ENCODE results near the gene ARSA.
"Not testable (repeated sequence)": the region's sequence is repeated elsewhere in the genome, so short reads cannot be mapped to it uniquely, and the experiment has no call there.

ARSA gene

GRCh38 chr22:50624347-50625130, 3.4 kb downstream of the ARSA start:
- H3K4me3 ChIP-seq (ENCODE audit: low read depth, low read length): no peak overlapping the region
- TF ChIP-seq MAX (IDR thresholded peaks at IDR 0.05; ENCODE audit: low read depth, low read length) (no peak), MYC (IDR thresholded peaks at IDR 0.05; ENCODE audit: low read depth, low read length) (no peak), POLR2A (IDR thresholded peaks at IDR 0.05; ENCODE audit: extremely low read depth, insufficient read length) (no peak)
- TF ChIP-seq, protein P1, sequence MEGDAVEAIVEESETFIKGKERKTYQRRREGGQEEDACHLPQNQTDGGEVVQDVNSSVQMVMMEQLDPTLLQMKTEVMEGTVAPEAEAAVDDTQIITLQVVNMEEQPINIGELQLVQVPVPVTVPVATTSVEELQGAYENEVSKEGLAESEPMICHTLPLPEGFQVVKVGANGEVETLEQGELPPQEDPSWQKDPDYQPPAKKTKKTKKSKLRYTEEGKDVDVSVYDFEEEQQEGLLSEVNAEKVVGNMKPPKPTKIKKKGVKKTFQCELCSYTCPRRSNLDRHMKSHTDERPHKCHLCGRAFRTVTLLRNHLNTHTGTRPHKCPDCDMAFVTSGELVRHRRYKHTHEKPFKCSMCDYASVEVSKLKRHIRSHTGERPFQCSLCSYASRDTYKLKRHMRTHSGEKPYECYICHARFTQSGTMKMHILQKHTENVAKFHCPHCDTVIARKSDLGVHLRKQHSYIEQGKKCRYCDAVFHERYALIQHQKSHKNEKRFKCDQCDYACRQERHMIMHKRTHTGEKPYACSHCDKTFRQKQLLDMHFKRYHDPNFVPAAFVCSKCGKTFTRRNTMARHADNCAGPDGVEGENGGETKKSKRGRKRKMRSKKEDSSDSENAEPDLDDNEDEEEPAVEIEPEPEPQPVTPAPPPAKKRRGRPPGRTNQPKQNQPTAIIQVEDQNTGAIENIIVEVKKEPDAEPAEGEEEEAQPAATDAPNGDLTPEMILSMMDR (IDR thresholded peaks at IDR 0.05; ENCODE audit: low read depth, low read length): no peak
- DNase-seq (ENCODE audit: low read depth): no peak

DNA sequence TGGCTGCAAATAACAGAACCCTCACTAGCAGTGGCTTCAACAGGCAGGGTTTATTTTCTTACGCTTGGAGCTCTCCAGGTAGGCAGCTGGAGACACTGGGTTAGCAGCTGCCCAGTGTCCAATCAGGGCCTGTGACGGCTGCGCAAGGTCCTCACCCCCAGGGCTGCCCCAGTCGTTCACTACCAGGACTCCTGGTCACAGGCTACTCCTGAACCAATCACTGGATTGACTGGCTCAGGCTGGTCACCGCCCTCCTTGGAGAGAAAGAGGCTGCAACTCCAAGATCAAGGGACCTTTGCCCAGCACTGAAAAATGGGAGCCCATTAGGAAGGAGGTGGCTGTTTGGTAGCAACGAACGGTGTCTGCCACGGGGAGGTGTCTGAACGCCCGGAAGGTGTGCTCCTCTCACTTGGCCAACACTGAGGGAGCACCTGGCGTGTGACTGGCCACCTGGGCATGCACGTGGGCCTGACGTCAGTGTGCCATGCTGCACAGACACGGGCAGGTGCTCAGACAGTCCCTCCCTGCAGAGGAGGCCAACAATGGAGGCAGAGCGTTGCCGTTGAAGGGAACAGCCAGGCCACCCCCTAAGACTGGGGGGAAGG, 5.1 kb downstream of the ARSA start:
- no peak for DNase-seq (ENCODE audit: low read depth)
- no peak for TF ChIP-seq MYC (IDR thresholded peaks at IDR 0.05; ENCODE audit: low read depth, low read length)
- no peak for TF ChIP-seq MAX (IDR thresholded peaks at IDR 0.05; ENCODE audit: low read depth, low read length)
- TF ChIP-seq POLR2A (IDR thresholded peaks at IDR 0.05; ENCODE audit: extremely low read depth, insufficient read length): no peak
- TF ChIP-seq, protein P1 (IDR thresholded peaks at IDR 0.05; ENCODE audit: low read depth, low read length): no peak
- no peak overlapping the region for H3K4me3 ChIP-seq (ENCODE audit: low read depth, low read length)

GRCh38 chr22:50621948-50622722, 5.8 kb downstream of the ARSA start:
- DNase-seq (ENCODE audit: low read depth): peak; percentile 36
- H3K4me3 ChIP-seq (ENCODE audit: low read depth, low read length): peak overlapping the region; percentile 34
- no peak for TF ChIP-seq MAX (IDR thresholded peaks at IDR 0.05; ENCODE audit: low read depth, low read length)
- TF ChIP-seq, protein P1 (IDR thresholded peaks at IDR 0.05; ENCODE audit: low read depth, low read length): peak; percentile 47

DNA sequence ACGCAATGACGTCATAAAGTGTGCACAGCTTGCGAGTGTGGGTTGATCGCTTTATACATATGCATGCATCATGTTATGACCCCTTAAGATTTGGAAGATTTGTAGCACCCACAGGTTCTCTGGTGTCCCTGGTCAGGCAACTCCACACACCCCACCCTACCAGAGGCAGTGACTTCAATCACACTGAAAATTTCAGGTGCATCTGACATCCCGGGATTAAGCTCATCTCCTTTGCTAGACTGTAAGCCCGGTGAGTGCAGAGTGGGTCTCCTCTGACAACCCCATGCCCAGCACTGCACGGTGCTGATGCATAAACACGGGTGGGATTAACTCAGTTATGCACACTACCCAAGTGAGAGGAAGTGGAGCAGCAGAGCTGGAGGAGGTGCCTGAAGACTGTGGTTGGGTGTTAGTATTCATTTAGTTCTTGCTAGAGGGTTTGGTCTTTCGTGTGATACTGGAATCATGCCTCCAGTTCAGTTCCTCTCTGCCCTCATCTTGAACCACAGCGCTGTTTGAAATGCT, 6.5 kb downstream of the ARSA start:
- TF ChIP-seq, protein P1 (IDR thresholded peaks at IDR 0.05; ENCODE audit: low read depth, low read length): no peak
- no peak for TF ChIP-seq POLR2A (IDR thresholded peaks at IDR 0.05; ENCODE audit: extremely low read depth, insufficient read length)
- no peak for TF ChIP-seq MYC (IDR thresholded peaks at IDR 0.05; ENCODE audit: low read depth, low read length)
- no peak for TF ChIP-seq MAX (IDR thresholded peaks at IDR 0.05; ENCODE audit: low read depth, low read length)
- peak overlapping the region; percentile 34 for H3K4me3 ChIP-seq (ENCODE audit: low read depth, low read length)
- DNase-seq (ENCODE audit: low read depth): peak; percentile 73

GRCh38 chr22:50620593-50621355, 7.2 kb downstream of the ARSA start:
- H3K4me3 ChIP-seq (ENCODE audit: low read depth, low read length): peak overlapping the region; percentile 3
- peak; percentile 31 for DNase-seq (ENCODE audit: low read depth)

GRCh38 chr22:50614296-50614695, 13.7 kb downstream of the ARSA start:
- H3K4me3 ChIP-seq (ENCODE audit: low read depth, low read length); DNase-seq (ENCODE audit: low read depth): not testable (repeated sequence)

More at GRCh38 chr22:50620593-50621355, 7.2 kb downstream of the ARSA start:
- TF ChIP-seq MAX (IDR thresholded peaks at IDR 0.05; ENCODE audit: low read depth, low read length) (no peak), POLR2A (IDR thresholded peaks at IDR 0.05; ENCODE audit: extremely low read depth, insufficient read length) (no peak), MYC (IDR thresholded peaks at IDR 0.05; ENCODE audit: low read depth, low read length) (no peak)
- TF ChIP-seq, protein P1 (IDR thresholded peaks at IDR 0.05; ENCODE audit: low read depth, low read length): no peak
